NCI-H1092 (cell line): ENCODE results near the gene LGALS3BP.
"Not testable (repeated sequence)": the region's sequence is repeated elsewhere in the genome, so short reads cannot be mapped to it uniquely, and the experiment has no call there.

Source experiments
- DNase-seq: peaks from one replicate; lab custom pipeline; 2025; lab: John Stamatoyannopoulos, UW

Gene LGALS3BP

GRCh38 chr17:78962345-78962983, 17.3 kb downstream of the LGALS3BP start:
- no peak for DNase-seq

GRCh38 chr17:78961571-78961970, 18.2 kb downstream of the LGALS3BP start:
- DNase-seq = no peak

- no peak for DNase-seq
Observed at GRCh38 chr17:78960928-78961327, 18.8 kb downstream of the LGALS3BP start.

- no peak for DNase-seq
Observed at GRCh38 chr17:78959803-78960202, 19.9 kb downstream of the LGALS3BP start.

GRCh38 chr17:78958641-78959127, 21.0 kb downstream of the LGALS3BP start:
- DNase-seq = no peak

- peak; percentile 24 for DNase-seq
Observed at GRCh38 chr17:78957128-78957527, 22.6 kb downstream of the LGALS3BP start.

- DNase-seq = no peak
Observed at GRCh38 chr17:78956254-78956653, 23.5 kb downstream of the LGALS3BP start.

GRCh38 chr17:78954684-78955083, 25.0 kb downstream of the LGALS3BP start:
- DNase-seq = no peak

GRCh38 chr17:78953356-78954350, 26.1 kb downstream of the LGALS3BP start:
- no peak for DNase-seq

- no peak for DNase-seq
Observed at GRCh38 chr17:78952706-78953105, 27.0 kb downstream of the LGALS3BP start.

GRCh38 chr17:78951967-78952551, 27.7 kb downstream of the LGALS3BP start:
- DNase-seq = no peak

- no peak for DNase-seq
Observed at GRCh38 chr17:78950870-78951269, 28.9 kb downstream of the LGALS3BP start.

GRCh38 chr17:78947235-78948149, 32.2 kb downstream of the LGALS3BP start:
- no peak for DNase-seq

- no peak for DNase-seq
Observed at GRCh38 chr17:78946631-78947030, 33.1 kb downstream of the LGALS3BP start.

- no peak for DNase-seq
Observed at GRCh38 chr17:78946131-78946530, 33.6 kb downstream of the LGALS3BP start.

GRCh38 chr17:78945455-78945854, 34.3 kb downstream of the LGALS3BP start:
- DNase-seq = not testable (repeated sequence)

- DNase-seq = no peak
Observed at GRCh38 chr17:78944956-78945355, 34.8 kb downstream of the LGALS3BP start.

GRCh38 chr17:78944026-78944425, 35.7 kb downstream of the LGALS3BP start:
- DNase-seq = no peak

GRCh38 chr17:78940708-78941107, 39.0 kb downstream of the LGALS3BP start:
- DNase-seq = no peak

GRCh38 chr17:78940258-78940657, 39.5 kb downstream of the LGALS3BP start:
- no peak for DNase-seq

GRCh38 chr17:78939615-78940014, 40.1 kb downstream of the LGALS3BP start:
- no peak for DNase-seq
